Middle frontal gyrus (tissue), 1 donor: ENCODE results near the gene ANKRD44.

Experiments used
- DNase-seq: peaks from one replicate; pipeline ENCODE4 v3.0.0-alpha.2; 2015; ENCODE audit warnings: low spot score; ENCODE audit errors: extremely low spot score

Gene ANKRD44

DNA sequence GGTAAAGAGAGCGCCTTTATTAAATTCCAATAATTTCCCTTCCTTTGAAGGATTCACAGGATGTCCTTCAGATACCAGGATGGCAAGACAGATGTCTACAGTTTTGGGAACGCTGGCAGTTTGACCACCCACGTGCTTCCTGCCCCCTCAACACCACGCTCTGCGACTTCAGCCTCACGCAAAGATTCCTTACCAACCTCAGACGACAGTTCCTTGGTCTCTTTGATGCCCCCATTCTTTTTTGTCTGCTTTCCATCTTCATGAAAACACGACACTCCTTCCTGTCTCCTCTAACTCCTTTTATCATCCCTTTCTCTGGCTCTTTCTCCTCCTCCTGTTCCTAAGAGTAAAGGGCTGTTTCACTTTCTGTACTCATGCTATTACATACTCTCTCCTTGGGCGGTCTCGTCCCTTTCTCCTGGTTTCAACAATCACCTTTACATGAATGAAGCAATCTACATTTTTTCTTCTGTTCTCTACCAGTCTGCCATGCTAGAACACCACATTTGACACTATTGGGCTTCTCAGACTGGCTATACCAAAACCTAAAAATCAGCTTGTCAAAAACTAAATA lies 194.2 kb downstream of the ANKRD44 start:
- no peak for DNase-seq

GRCh38 chr2:197115325-197115724 lies 195.3 kb downstream of the ANKRD44 start:
- DNase-seq: no peak

DNA sequence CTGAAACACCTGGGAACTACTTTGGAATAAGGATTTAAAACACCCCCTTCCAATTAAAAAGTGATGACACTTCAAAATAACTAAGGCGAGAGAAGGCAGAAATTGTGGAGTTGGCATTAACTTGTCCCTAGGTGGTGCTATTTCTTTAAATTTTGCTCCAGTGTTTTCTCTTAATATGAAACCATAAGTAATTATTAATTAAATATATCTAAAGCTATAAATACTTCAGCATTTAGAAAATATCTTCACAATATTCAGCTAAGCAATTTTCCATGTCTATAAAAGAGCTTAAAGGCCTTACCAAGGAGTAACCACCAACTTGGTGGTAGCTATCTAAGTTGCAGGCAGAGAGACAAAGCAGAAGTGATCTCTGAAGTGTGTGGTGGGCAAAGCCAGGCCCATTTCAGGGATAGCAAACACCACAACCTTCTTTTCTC lies 197.3 kb downstream of the ANKRD44 start:
- no peak for DNase-seq

- no peak for DNase-seq
Observed at GRCh38 chr2:197109326-197109725, 201.3 kb downstream of the ANKRD44 start.

DNA sequence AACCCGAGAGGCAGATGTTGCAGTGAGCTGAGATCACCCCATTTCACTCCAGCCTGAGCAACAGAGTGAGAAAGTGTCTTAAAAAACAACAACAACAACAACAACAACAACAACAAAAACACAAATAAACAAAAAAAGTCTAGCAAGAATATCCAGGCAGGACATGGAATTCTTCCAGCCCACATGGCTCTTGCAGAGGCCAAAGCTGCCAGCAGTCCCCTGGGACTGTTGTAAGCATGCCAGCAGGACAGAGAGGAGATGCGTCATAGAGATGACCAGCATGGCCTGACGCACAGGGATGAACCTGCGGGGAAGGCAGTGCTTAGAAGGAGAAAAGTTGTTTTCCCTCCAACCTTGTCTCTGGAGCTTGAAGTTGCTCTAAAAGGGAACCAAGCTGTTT lies 201.8 kb downstream of the ANKRD44 start:
- no peak for DNase-seq

- no peak for DNase-seq
Observed at GRCh38 chr2:197107291-197108269, 203.0 kb downstream of the ANKRD44 start.

GRCh38 chr2:197103363-197103762 lies 207.2 kb downstream of the ANKRD44 start:
- DNase-seq: no peak

GRCh38 chr2:197102231-197102630 lies 208.3 kb downstream of the ANKRD44 start:
- no peak for DNase-seq

GRCh38 chr2:197101519-197101918 lies 209.1 kb downstream of the ANKRD44 start:
- no peak for DNase-seq

GRCh38 chr2:197097578-197098366 lies 212.8 kb downstream of the ANKRD44 start:
- DNase-seq: no peak

DNA sequence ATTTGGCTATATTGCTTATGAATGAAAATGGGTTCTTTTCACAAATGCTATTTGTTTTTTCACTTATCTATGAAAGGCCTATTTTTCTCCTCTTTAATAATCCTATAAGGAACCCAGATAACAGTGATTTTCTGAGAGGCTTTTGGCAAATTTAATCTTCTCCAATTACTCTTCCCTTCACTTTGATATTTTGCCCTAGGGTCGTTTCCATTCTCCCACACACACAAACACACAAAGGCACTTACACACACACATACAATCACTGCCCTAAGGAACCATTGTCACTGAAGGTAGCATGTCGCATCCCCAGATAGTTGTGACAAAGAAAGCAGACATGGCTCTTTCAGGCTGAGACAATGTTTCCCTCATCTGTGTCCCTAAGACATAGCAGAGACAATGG lies 213.9 kb downstream of the ANKRD44 start:
- no peak for DNase-seq

GRCh38 chr2:197092431-197092830 lies 218.1 kb downstream of the ANKRD44 start:
- DNase-seq: no peak

DNA sequence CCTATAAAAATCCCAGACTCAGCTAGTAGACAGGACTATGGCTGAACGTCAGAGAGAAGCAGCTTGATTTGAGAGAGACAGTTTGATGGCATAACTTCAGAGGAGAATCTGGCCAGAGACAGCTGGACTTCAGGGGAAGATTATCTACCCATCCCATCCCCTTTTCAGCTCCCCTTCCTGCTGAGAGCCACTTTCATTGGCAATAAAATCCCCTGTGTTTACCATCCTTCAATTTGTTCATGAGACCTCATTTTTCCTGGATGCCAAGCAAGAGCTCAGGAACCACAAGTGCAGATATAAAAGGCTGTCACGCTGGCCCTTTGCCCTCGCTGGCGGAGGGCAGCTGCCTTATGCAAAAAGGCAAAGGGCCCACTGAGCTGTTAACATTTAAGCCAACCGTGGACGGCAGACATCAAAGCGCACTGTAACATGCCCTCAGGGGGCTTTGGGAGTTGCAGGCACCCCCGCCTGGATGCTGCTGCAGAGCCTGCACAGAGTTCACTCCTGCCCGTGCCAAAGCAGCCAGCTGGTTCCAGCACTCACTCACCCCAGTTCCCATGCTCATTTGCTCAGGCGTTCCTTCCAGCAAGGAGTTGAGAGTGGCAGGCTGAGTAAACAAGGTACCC lies 219.7 kb downstream of the ANKRD44 start:
- no peak for DNase-seq

GRCh38 chr2:197089655-197090054 lies 220.9 kb downstream of the ANKRD44 start:
- no peak for DNase-seq

DNA sequence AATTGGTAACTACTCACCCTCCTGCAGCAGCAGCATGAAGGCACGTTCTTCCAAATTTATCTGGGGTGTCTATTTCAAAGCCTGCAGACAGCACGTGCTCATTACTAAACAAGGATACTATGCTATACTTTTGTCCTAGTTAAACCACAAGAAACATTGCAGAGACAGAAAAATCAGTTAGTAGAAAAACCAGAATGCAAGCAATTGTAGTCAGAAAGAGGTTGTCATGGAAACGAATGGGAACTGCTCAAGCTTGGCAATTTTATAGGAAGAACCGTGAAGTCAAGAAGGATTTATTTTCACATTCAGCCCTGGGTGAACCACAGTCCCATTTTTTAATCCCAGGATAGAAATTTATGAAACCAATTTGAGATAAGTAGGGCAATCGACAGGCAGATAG lies 221.9 kb downstream of the ANKRD44 start:
- no peak for DNase-seq

DNA sequence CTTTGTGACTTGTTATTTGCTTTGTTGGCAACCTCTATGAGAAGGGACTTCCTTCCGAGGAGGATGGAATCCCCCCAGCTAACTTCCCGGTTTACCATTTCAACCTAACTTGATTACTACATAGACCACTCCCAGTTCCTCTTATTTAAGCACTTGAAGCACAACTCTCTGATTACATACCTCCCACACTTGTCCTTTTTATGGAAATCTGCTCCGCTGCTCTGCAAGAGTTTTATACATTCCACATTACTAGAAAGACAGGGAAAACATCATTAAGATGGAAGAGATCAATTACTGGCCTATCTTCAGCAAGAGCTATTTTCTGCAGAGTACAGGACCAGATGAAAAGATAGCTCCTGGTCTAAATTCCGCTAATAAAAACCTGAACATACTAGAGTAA lies 224.1 kb downstream of the ANKRD44 start:
- DNase-seq: no peak

DNA sequence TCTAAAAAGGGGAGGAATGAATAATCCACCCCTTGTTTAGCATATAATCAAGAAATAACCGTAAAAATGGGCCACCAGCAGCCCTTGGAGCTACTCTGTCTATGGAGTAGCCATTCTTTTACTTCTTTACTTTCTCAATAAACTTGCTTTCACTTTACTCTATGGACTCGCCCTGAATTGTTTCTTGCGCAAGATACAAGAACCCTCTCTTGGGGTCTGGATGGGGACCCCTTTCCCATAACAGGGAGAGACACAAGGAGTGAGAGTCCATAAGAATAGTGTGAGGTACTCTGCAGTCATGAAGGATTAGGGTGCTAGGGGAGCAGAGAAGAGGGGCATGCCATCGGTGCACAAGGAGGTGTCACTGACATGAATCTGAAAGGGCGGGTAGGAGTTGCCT lies 224.9 kb downstream of the ANKRD44 start:
- DNase-seq: no peak

GRCh38 chr2:197081294-197081693 lies 229.3 kb downstream of the ANKRD44 start:
- no peak for DNase-seq

GRCh38 chr2:197080578-197081216 lies 229.9 kb downstream of the ANKRD44 start:
- no peak for DNase-seq

DNA sequence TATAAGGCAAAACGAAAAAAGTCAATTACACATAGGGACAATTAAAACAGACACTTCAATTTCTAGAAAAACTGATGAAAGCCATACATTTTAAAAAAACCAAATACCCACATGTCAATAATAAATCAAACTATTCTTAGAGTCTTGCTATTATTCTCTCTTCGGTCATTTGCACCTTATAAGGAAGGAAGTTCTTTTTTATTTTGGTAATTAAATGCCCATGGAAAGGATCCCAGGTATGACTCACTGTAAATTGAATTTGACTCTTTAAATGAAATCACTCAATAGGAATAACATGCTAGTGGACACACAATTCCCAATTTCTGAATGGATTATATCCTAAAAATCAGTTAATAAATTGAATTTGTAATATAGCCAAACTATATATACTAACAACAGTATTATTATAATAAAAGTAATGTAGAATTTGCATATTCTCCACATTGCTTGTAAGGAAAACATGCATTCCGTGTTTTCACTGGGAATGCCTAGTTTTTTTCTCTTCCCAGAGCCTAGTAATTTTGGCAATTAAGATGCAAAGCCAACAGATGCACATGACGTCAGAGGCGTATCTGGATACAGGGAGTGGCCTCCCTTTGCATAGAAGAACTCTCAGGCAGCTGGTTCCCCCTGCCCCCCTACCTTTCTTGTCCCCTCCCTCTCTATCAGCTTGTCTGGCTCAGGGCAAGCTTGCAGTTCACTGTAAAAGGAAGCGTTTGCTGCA lies 230.6 kb downstream of the ANKRD44 start:
- no peak for DNase-seq
